Spleen (tissue), 7 donors: ENCODE results near the gene RHOT2.

Source experiments
- POLR2AphosphoS5 ChIP-seq, 3 donors: sonication (generic); formaldehyde crosslinking; IDR thresholded peaks; one replicate each; pipeline ENCODE4 v1.5.1; 2017; ENCODE audit warnings: antibody characterized with exemption in 3 of 3
- TF ChIP-seq, protein P1 (sequence below), 11 experiments: fragments of 200-600 bp in 7 of 11; fragments of 450-650 bp in 4 of 11; sonication (generic) in 4 of 11; IDR thresholded peaks in 8 of 11; conservative IDR thresholded peaks in 3 of 11; 1 replicate in 7 of 11; 2 replicates in 4 of 11; pipeline versions ENCODE4 v1.4.0 to v1.8.0; 2016 to 2021; ENCODE audit warnings: antibody characterized with exemption in 11 of 11, inconsistent platforms in 4 of 11, mild to moderate bottlenecking in 1 of 11
- donor health status: DM: no; HTN: no; CAD: no; lungs with moderate emphysema.
- donor health status: DM: no; HTN: no; CAD: no.
- donor health status: DM: no; HTN: no; CAD: no.

DNA sequence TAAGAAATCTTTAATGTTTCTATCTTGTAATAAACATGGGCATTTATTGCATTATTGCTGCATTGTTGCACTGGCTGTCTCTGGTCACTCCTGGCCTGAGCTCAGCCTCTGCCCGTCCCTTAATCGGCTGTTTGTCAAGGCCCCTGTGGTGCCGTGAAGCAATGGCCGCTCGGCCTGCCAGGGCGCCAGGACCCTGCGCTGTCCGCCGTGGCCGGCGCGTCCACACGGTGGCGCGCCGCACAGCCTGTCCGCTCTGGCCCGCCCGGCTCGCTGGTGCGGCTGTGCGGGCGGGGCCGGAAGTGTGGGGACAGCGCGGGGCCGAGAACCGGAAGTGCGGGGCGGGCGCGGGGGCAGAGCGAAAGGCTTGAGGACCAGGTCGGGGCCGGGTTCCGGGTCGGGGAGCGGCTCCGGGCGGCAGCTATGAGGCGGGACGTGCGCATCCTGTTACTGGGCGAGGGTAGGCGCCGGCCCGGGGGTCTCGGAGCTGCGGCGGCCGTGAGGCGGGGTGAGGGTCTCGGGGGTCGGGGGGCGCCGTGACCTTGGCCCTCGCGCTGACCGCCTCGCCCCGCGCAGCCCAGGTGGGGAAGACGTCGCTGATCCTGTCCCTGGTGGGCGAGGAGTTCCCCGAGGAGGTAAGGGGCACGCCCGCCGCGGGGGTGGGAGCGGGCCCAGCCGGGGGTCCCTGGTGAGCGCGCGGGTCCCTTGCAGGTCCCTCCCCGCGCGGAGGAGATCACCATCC lies at the start of gene RHOT2:
- TF ChIP-seq, protein P1, sequence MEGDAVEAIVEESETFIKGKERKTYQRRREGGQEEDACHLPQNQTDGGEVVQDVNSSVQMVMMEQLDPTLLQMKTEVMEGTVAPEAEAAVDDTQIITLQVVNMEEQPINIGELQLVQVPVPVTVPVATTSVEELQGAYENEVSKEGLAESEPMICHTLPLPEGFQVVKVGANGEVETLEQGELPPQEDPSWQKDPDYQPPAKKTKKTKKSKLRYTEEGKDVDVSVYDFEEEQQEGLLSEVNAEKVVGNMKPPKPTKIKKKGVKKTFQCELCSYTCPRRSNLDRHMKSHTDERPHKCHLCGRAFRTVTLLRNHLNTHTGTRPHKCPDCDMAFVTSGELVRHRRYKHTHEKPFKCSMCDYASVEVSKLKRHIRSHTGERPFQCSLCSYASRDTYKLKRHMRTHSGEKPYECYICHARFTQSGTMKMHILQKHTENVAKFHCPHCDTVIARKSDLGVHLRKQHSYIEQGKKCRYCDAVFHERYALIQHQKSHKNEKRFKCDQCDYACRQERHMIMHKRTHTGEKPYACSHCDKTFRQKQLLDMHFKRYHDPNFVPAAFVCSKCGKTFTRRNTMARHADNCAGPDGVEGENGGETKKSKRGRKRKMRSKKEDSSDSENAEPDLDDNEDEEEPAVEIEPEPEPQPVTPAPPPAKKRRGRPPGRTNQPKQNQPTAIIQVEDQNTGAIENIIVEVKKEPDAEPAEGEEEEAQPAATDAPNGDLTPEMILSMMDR (IDR thresholded peaks at IDR 0.05 in 8 of 11, conservative IDR thresholded peaks at IDR 0.05 in 3 of 11) = peak in 10 of 11 experiments; percentile 61 to 99 (median 96)
- TF ChIP-seq POLR2AphosphoS5 (IDR thresholded peaks at IDR 0.05) = peak; percentile 90 to 94 (median 91)
